Osteoblast (primary cell): ENCODE data around the gene CHD2. TPM values are rescaled to one million over a fixed set of nuclear protein-coding genes. Genes with fewer than 3 reads are reported as not detected.

Source experiments
- DNase-seq: peaks from one replicate; pipeline ENCODE4 v3.0.0; 2011; ENCODE audit warnings: low spot score, mixed read lengths; ENCODE audit not compliant: insufficient read length; ENCODE audit errors: missing footprints
- H2AFZ ChIP-seq: 2 replicates; pipeline ENCODE4 v1.6.0; 2011; ENCODE audit warnings: mild to moderate bottlenecking, low read length
- H3K27ac ChIP-seq: 2 replicates; pipeline ENCODE4 v1.5.1; 2011; ENCODE audit warnings: mild to moderate bottlenecking, low read depth, low read length, moderate library complexity
- H3K27me3 ChIP-seq: 2 replicates; pipeline ENCODE4 v1.6.0; 2012; ENCODE audit warnings: mild to moderate bottlenecking, control low read depth, inconsistent platforms, low read length, moderate library complexity; ENCODE audit not compliant: insufficient read depth
- H3K36me3 ChIP-seq: 2 replicates; pipeline ENCODE4 v1.5.1; 2011; ENCODE audit warnings: mild to moderate bottlenecking, low read length, control low read depth, moderate library complexity; ENCODE audit not compliant: insufficient read depth
- H3K4me1 ChIP-seq: 2 replicates; pipeline ENCODE4 v1.5.1; 2011; ENCODE audit warnings: mild to moderate bottlenecking, low read length, control low read depth, moderate library complexity; ENCODE audit not compliant: insufficient read depth
- H3K4me2 ChIP-seq: 2 replicates; pipeline ENCODE4 v1.6.0; 2011; ENCODE audit warnings: mild to moderate bottlenecking, low read length; ENCODE audit not compliant: insufficient read depth
- H3K4me3 ChIP-seq: fragments of 200-600 bp; sonication (generic); 3 replicates; pipeline ENCODE4 v1.5.1; 2012; ENCODE audit warnings: mild to moderate bottlenecking, low read length, inconsistent platforms; ENCODE audit not compliant: insufficient read depth
- H3K79me2 ChIP-seq: 2 replicates; pipeline ENCODE4 v1.6.0; 2012; ENCODE audit warnings: mild to moderate bottlenecking, low read length, control low read depth, inconsistent platforms; ENCODE audit not compliant: insufficient read depth
- H3K9me3 ChIP-seq: 2 replicates; pipeline ENCODE4 v1.5.1; 2011; ENCODE audit warnings: low read depth, low read length, control low read depth
- H4K20me1 ChIP-seq: 2 replicates; pipeline ENCODE4 v1.6.0; 2012; ENCODE audit warnings: mild to moderate bottlenecking, low read length, control low read depth; ENCODE audit not compliant: insufficient read depth
- CTCF ChIP-seq: IDR thresholded peaks from 2 replicates; pipeline ENCODE4 v1.5.1; 2011; ENCODE audit warnings: mild to moderate bottlenecking, low read depth, low read length, moderate library complexity; ENCODE audit errors: extremely low read depth
- total RNA-seq: library from RNA; depleted of rRNA; stranded (reverse); fragments of >200 nt; gene quantifications from 2 replicates; pipeline ENCODE4 v1.2.3, GENCODE V29; 2012

CHD2 gene
- total RNA-seq, 1 donor = 98.8 TPM

- Histone ChIP-seq H4K20me1 (no peaks in the 10 kb centered on the region), H2AFZ (no peak overlapping the region), H3K79me2 (no peaks in the 10 kb centered on the region), H3K36me3 (no peaks in the 10 kb centered on the region), H3K27ac (no peak overlapping the region), H3K4me2 (no peak overlapping the region), H3K9me3 (no peaks in the 10 kb centered on the region), H3K27me3 (no peaks in the 10 kb centered on the region), H3K4me3 (no peak overlapping the region), H3K4me1 (no peaks in the 10 kb centered on the region)
- TF ChIP-seq CTCF = no peak
- DNase-seq = peak; percentile 79
These were observed 141.0 kb downstream of the CHD2 start for GRCh38 chr15:93041159-93041547.

GRCh38 chr15:93042211-93042610 lies 142.1 kb downstream of the CHD2 start:
- TF ChIP-seq CTCF = no peak
- Histone ChIP-seq H3K27me3 (no peaks in the 10 kb centered on the region), H4K20me1 (no peaks in the 10 kb centered on the region)

GRCh38 chr15:93042691-93043378 lies 142.7 kb downstream of the CHD2 start:
- no peaks in the 10 kb centered on the region for H3K27me3 ChIP-seq

More at GRCh38 chr15:93042211-93042610, 142.1 kb downstream of the CHD2 start:
- H3K4me1 ChIP-seq = no peaks in the 10 kb centered on the region
- peak; percentile 77 for DNase-seq
- H2AFZ ChIP-seq = no peak overlapping the region
- H3K4me2 ChIP-seq = no peak overlapping the region
- H3K36me3 ChIP-seq = no peaks in the 10 kb centered on the region
- H3K4me3 ChIP-seq = no peak overlapping the region
- H3K79me2 ChIP-seq = no peaks in the 10 kb centered on the region
- H3K27ac ChIP-seq = no peak overlapping the region
- H3K9me3 ChIP-seq = no peaks in the 10 kb centered on the region

More at GRCh38 chr15:93042691-93043378, 142.7 kb downstream of the CHD2 start:
- Histone ChIP-seq H3K27ac (no peak overlapping the region), H3K4me2 (no peak overlapping the region), H4K20me1 (no peaks in the 10 kb centered on the region), H3K79me2 (no peaks in the 10 kb centered on the region), H3K36me3 (no peaks in the 10 kb centered on the region), H3K4me3 (no peak overlapping the region), H3K9me3 (no peaks in the 10 kb centered on the region), H3K4me1 (no peaks in the 10 kb centered on the region), H2AFZ (no peak overlapping the region)
- TF ChIP-seq CTCF = no peak
- peak; percentile 76 for DNase-seq
